NCI-H2227 (cell line): Measurements from ENCODE around the gene KIAA1671.
A peak's percentile ranks its signal among the peaks of the same experiment; 100 is the strongest.

Experiments
- DNase-seq: peaks from one replicate; lab custom pipeline; 2025; ENCODE audit not compliant: unreplicated experiment; lab: John Stamatoyannopoulos, UW

KIAA1671 gene

GRCh38 chr22:25134451-25134850 is 181.9 kb downstream of the KIAA1671 start:
- DNase-seq = no peak

GRCh38 chr22:25136953-25137576 is 184.5 kb downstream of the KIAA1671 start:
- DNase-seq = no peak

GRCh38 chr22:25137577-25138525 is 185.3 kb downstream of the KIAA1671 start:
- no peak for DNase-seq

- DNase-seq = no peak
Measured at GRCh38 chr22:25139062-25139461, 186.5 kb downstream of the KIAA1671 start.

- peak; percentile 75 for DNase-seq
Measured at GRCh38 chr22:25142102-25142501, 189.6 kb downstream of the KIAA1671 start.

- DNase-seq = no peak
Measured at GRCh38 chr22:25143156-25144076, 190.9 kb downstream of the KIAA1671 start.

GRCh38 chr22:25144522-25144921 is 192.0 kb downstream of the KIAA1671 start:
- no peak for DNase-seq

- DNase-seq = no peak
Measured at GRCh38 chr22:25146307-25146706, 193.8 kb downstream of the KIAA1671 start.

GRCh38 chr22:25146906-25147641 is 194.6 kb downstream of the KIAA1671 start:
- DNase-seq = no peak

- no peak for DNase-seq
Measured at GRCh38 chr22:25147642-25147928, 195.1 kb downstream of the KIAA1671 start.

- DNase-seq = no peak
Measured at GRCh38 chr22:25148149-25148691, 195.7 kb downstream of the KIAA1671 start.

GRCh38 chr22:25149014-25149413 is 196.5 kb downstream of the KIAA1671 start:
- no peak for DNase-seq

- no peak for DNase-seq
Measured at GRCh38 chr22:25153961-25154666, 201.6 kb downstream of the KIAA1671 start.

- no peak for DNase-seq
Measured at GRCh38 chr22:25154667-25154999, 202.1 kb downstream of the KIAA1671 start.

GRCh38 chr22:25156736-25157135 is 204.2 kb downstream of the KIAA1671 start:
- no peak for DNase-seq

GRCh38 chr22:25159028-25159427 is 206.5 kb downstream of the KIAA1671 start:
- no peak for DNase-seq

- no peak for DNase-seq
Measured at GRCh38 chr22:25160120-25160996, 207.8 kb downstream of the KIAA1671 start.

GRCh38 chr22:25161017-25161915 is 208.8 kb downstream of the KIAA1671 start:
- no peak for DNase-seq
